A172 (cell line): ENCODE data around the gene MFAP4. TPM values are rescaled to one million over a fixed set of nuclear protein-coding genes. Genes with fewer than 3 reads are reported as not detected.

ENCODE experiments used
- DNase-seq: peaks from one replicate; pipeline ENCODE4 v3.0.0-alpha.2; 2015; ENCODE audit warnings: low spot score
- total RNA-seq: library from RNA; depleted of rRNA; stranded (reverse); fragments of >200 nt; shearing (Covaris generic); gene quantifications from 2 replicates; pipeline ENCODE4 v1.2.3, GENCODE V29; 2014

The MFAP4 gene
- total RNA-seq, 1 experiment from 2014 or later, result not detected

DNA sequence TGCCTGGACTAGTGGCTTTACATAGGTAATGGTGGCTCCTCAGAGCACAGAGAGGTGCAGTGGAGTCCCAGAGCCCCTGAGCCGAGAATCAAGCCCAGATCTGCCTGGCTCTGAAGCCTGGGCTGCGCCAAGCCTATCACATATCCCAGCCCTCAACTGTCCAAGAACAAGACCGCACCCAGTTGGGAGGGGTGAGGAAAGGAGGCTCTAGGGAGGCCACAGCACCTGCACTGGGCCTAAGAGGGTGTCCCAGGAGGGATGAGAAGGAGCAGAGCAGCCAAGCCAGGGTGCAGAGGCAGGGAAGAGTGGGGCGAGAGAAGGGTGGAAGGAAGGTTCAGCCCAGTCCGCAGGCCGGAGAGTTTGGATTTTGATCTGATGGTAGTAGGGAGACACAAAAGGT is 23.1 kb upstream of the MFAP4 start:
- no peak for DNase-seq

- peak; percentile 59 for DNase-seq
Observed at GRCh38 chr17:19409509-19409908, 22.5 kb upstream of the MFAP4 start.

GRCh38 chr17:19409066-19409465 is 22.1 kb upstream of the MFAP4 start:
- DNase-seq, result no peak

DNA sequence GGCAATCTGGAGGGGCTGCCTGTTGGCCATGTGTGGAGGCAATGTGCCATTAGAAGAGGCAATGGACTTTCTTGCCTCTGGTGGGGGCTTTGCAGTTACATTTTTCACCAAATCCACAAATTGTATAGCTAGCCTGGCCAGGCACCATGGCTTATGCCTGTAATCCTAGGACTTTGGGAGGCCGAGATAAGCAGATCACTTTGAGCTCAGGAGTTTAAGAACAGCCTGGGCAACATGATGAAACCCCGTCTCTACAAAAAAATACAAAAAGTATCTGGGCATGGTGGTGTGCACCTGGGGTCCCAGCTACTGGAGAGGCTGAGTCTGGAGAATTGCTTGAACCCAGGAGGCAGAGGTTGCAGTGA is 21.3 kb upstream of the MFAP4 start:
- DNase-seq, result no peak

GRCh38 chr17:19407601-19408345 is 20.8 kb upstream of the MFAP4 start:
- no peak for DNase-seq

DNA sequence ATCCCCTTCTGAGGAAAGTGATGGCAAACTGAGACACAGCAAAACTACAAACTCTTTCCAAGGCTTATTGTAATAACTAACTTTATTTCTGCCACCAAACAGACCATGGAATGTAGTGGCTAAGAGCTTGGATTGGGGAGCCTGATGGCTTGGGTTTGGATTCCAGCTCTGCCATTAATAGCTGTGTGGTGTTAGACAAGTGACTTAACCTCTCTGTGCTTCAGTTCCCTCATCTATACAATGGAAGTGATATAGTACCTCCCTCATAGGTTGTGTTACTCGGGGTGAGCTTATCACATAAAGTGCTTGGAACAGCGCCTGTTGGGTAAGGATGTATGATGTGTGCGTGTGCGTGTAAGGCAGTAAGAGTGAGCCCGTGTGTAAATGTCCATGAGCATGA is 18.1 kb upstream of the MFAP4 start:
- no peak for DNase-seq

- no peak for DNase-seq
Observed at GRCh38 chr17:19404264-19404663, 17.3 kb upstream of the MFAP4 start.

DNA sequence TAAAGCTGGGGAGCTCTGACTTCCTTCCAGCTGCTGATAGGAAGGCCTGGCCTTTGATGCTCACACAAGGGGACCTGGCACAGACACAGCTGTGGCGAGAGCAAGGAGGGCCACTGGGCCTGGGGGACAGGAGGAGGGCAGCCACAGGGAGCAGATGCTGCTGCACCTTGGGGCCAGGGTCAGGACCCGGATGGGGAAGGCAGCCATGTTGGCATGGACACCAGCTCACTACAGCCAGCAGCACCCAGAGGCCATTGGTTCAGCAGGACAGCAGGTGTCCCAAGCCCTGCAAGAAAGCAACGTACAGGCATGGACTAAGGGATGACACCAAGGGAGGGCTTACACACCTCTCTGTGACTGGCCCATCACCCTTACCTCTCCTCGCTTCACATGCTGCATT is 16.0 kb upstream of the MFAP4 start:
- no peak for DNase-seq

- DNase-seq, result no peak
Observed at GRCh38 chr17:19402171-19402570, 15.2 kb upstream of the MFAP4 start.

- no peak for DNase-seq
Observed at GRCh38 chr17:19401321-19402010, 14.5 kb upstream of the MFAP4 start.

DNA sequence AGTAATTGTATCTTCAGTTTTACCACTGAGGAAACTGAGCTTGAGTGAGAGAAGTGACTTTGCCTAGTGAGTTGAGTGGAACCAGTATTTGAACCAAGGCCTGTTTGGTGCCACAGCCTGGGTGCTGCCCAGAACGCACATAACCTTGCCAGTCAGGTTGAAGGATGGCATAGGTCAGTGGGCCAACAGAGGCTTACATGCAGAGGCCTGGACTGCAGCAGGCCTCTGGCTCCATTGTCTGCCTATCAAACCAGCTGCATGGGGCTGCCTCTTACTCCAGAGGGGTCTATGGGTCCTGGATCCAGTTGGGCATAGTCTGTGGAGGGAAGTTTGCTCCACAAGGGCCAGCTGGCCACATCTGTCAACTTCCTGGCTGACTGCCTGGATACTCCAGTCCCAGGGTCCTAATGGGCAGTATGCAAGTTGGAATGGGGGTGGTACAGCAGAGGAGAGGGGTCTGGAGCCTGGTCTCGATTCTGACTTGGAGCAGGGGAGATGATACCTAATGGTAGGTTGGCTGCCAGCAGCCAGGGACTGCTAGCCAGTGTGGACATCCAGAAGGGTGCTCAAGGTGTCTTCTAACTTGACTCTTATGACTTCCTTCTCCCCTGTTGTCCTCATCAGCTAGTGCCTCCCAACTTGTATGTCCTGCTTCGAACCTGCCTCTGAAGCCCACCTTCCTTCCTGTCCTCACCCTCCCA is 12.9 kb upstream of the MFAP4 start:
- DNase-seq, result no peak

DNA sequence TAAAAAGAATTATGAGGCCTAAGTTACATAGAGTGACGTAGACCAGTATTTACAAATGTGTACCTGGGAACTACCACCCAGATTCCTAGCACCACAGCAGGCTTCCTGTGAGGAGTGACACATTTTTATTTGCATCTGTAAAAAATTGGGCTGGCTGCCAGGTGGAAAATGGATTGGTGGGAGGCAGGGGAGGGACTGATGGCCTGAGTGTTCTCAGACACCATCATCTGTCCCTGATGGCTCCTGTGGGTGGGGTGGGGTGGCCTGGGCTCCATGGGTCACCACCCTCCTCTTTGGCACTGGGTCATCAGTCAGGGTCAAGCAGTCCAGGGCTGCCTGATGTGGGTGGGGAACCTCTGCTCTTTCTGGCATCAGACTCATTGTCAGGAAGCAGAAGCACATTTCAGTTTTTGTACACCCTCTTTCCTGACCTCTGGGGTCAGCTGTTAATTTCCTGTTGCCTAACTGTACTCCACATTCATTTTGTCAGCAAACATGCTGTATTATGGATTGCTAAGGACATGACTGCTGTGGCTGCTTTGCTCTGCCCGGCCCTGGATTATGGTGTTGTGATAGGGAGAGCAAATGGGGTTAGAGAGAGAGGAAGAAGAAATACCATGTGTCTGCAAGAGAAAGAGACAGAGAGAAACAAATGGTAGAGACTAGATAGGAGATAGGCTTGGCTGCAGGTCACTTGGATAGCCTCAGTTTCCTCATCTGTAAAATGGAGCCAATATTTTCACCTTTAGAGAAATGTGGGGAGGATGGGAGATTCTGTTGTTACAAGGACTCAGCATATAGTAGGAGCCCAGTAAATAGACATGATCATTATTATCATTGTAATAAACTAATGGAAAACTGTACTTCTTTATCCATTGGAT is 11.6 kb upstream of the MFAP4 start:
- DNase-seq, result peak; percentile 24

- no peak for DNase-seq
Observed at GRCh38 chr17:19397556-19398041, 10.6 kb upstream of the MFAP4 start.

DNA sequence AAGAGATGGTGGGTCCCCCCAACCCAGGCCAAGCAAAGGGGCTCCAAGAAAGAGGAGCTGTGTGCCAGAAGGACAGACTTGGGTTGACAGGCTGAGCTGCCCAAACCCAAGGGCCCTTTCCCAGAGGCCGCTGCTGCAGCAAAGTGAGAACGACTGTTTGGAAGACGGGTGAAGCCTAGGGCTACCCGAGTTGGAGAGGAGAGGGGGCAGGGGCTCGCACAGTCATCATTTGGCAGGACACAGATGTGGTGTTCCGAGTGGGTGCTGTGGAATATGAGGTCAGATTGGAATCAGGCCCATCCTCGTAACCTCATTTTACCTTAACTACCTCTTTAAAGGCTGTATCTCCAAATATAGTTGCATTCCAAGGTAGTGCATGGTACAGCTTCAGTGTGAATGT is 5.3 kb upstream of the MFAP4 start:
- DNase-seq, result no peak

DNA sequence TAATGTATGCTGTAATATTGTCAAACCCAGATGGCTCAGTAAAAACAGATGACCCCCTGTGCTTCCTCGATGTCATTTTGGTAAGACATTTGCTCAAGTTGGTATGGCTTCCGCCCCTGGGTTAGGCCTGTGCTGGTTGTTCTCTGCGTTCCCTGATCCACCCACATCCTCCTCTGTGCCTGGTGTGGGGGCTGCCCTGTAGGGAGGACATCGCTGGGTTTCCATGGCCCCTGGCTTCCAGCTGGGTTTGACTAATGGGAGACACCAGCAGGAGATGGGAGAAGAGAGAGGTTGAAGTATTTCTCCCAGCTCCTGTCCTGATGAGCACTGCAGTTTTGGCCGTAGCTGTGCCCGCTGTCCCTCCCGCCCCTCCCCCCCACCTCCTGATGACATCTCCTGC is 4.4 kb upstream of the MFAP4 start:
- DNase-seq, result no peak

DNA sequence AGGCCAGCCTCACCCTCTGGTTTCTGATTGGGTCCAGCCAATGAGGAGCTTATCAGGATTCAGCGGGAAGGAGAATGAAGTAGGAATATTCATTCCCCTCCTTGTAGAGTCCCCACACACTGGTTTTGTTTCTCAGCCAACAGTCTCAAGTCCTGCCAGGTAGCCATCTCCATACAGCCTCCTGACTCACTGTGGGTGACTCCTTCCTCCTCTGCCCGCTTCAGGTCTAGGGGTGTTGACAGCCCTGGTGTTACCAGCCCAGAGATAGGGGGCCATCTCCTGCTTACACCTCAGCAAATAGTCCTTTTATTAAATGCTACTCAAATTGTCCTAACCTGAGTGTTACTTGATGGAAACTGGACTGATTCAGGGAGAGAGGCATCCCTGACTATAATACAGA is 4.0 kb upstream of the MFAP4 start:
- no peak for DNase-seq

DNA sequence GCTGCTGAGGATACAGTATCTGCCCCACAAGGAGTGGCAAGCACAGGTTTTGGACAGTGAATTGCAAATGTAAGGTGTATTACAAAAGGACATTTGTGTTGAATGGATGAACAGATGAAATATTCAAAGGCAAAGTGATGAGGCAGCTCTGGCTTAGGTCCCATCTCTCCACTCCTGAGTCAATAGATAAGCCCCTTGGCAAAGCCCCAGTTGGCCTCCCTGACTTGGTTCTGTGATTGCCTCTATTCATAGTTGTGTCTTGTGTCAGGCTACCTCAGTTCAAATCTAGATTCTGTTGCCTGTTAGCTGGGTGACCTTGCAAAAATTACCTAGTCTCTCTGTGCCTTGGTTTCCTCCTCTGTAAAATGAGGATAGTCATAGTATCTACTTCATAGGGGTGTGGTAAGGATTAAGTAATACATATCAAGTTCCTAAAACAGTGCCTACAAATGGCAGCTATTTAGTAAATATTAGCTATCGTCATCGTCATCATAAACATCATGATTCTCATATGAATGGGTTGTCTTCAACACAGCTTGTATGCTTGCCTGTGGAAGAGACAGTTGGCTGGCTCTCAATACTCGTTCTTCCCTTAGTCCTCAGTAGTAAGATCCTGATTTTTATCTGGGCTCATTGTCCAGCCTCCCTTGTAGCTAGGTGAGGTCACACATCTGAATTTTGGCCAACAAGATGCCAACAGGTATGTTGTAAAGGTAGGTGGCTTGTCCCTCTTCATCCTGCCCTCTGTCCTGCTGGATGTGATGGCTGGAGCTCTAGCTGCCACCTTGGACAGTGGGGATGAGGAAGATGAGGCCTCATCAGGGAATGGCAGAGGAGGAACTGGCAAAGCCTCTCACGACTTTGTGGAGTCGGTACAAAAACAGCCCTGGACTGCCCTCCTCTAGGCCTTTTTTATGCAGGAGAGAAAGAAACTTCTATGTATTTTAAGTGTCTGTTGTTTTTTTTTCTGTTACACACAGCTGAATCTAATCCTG is 2.1 kb upstream of the MFAP4 start:
- DNase-seq, result no peak

- DNase-seq, result no peak
Observed at GRCh38 chr17:19387921-19388521, 1.0 kb upstream of the MFAP4 start.

- peak; percentile 64 for DNase-seq
Observed at GRCh38 chr17:19386051-19386929, 700 bp downstream of the MFAP4 start.
